Adrenal gland (tissue), 12 donors: Measurements from ENCODE around the gene BCAS4. TPM values are rescaled to one million over a fixed set of nuclear protein-coding genes. Genes with fewer than 3 reads are reported as not detected.
"Not testable (repeated sequence)": the region's sequence is repeated elsewhere in the genome, so short reads cannot be mapped to it uniquely, and the experiment has no call there.

ENCODE experiments used
- DNase-seq, 7 donors: peaks; one replicate each; pipeline ENCODE4 v3.0.0-alpha.2; 2019 to 2020
- H3K27ac ChIP-seq, 5 donors: fragments of 200-600 bp; sonication (generic) in 4 of 5; 1 replicate in 3 of 5; 2 replicates in 2 of 5; pipeline versions ENCODE4 v1.5.1 to v1.8.0; 2016 to 2020; ENCODE audit warnings: mild to moderate bottlenecking in 1 of 5
- H3K27me3 ChIP-seq: fragments of 200-600 bp; 2 replicates; pipeline ENCODE4 v1.8.0; 2021
- H3K36me3 ChIP-seq, 2 donors: fragments of 200-600 bp; replicated peaks in 1 of 2; 1 replicate in 1 of 2; 2 replicates in 1 of 2; pipeline versions ENCODE4 v1.5.1 to v1.8.0; 2018 to 2022
- H3K4me1 ChIP-seq, 2 donors: fragments of 200-600 bp; replicated peaks in 1 of 2; 1 replicate in 1 of 2; 2 replicates in 1 of 2; pipeline versions ENCODE4 v1.5.1 to v1.8.0; 2018 to 2021
- H3K4me3 ChIP-seq, 4 donors: fragments of 200-600 bp; sonication (generic) in 3 of 4; one replicate each; pipeline ENCODE4 v1.5.1; 2016 to 2018
- H3K9me3 ChIP-seq, 3 donors: fragments of 200-600 bp; sonication (generic) in 1 of 3; replicated peaks in 1 of 3; 1 replicate in 2 of 3; 2 replicates in 1 of 3; pipeline versions ENCODE4 v1.5.1 to v1.8.0; 2016 to 2021
- CTCF ChIP-seq, 6 experiments: fragments of 450-650 bp in 4 of 6; fragments of 200-600 bp in 2 of 6; sonication (generic) in 1 of 6; IDR thresholded peaks; 1 replicate in 5 of 6; 2 replicates in 1 of 6; pipeline versions ENCODE4 v1.5.1 to v1.8.0; 2016 to 2021; ENCODE audit warnings: antibody characterized with exemption in 6 of 6, mild to moderate bottlenecking in 2 of 6, moderate library complexity in 1 of 6
- POLR2A ChIP-seq, 2 donors: fragments of 450-650 bp; IDR thresholded peaks; one replicate each; pipeline ENCODE4 v1.6.1; 2017; ENCODE audit warnings: antibody characterized with exemption in 2 of 2, mild to moderate bottlenecking in 2 of 2, moderate library complexity in 1 of 2
- WGBS, 4 donors: extraction: QIAGEN DNeasy Blood & Tissue Kit in 2 of 4; methylation state at CpG; one replicate each; pipeline versions ENCODE4 v1.1.5 to v1.1.7; 2013 to 2017; 5-methylcytosine and 5-hydroxymethylcytosine counted together
- intact Hi-C, 2 donors: fragments of 100-400 bp; cut with DNase I; formaldehyde crosslinking; loops; one replicate each; pipeline versions ENCODE4 v1.14.1 to v1.15.0; 2022 to 2023
- polyA plus RNA-seq, 3 donors: library from polyadenylated mRNA; stranded (reverse); fragments of 200-250 nt in 2 of 3; fragments of 350-450 nt in 1 of 3; fragmentation: Illumina TruSeq in 1 of 3; extraction: RNeasy Lipid Tissue Mini Kit (QIAGEN cat#74804) in 1 of 3; gene quantifications; one replicate each; pipeline ENCODE4 v1.2.3, GENCODE V29; 2013 to 2014
- total RNA-seq, 9 donors: library from RNA; depleted of rRNA in 4 of 9; stranded (reverse); fragments of >200 nt in 4 of 9; fragments of 120-200 nt in 1 of 9; fragmentation: NEBNext Ultra II Directional in 1 of 9; extraction: Animal tissue kit (Norgen Biotek cat#: 25700) in 1 of 9; gene quantifications; one replicate each; pipeline versions ENCODE4 v1.1.0 to v1.2.4, GENCODE V29; 2013 to 2023
- donor health status: healthy with polysubstance abuse.
- donor health status: Bipolar disorder and iron deficiency.
- donor health status: DM: yes; HTN: yes; CAD: no.
- donor health status: DM: no; HTN: no; CAD: no.
- donor health status: DM: no; HTN: no; CAD: no.
- donor health status: DM: yes; HTN: yes; CAD: no.

The BCAS4 gene
- total and polyA plus RNA-seq, 12 donors, result 0.66 to 5.1 (median 1.5) TPM

GRCh38 chr20:50762045-50762422, 32.8 kb upstream of the BCAS4 start:
- no peak for TF ChIP-seq POLR2A (IDR thresholded peaks at IDR 0.05)
- TF ChIP-seq CTCF (IDR thresholded peaks at IDR 0.05), result no peak
- no peaks in the 10 kb centered on the region for H3K9me3 ChIP-seq
- 42 to 52% (median 49%) methylated on average over 6 of the region's 6 CpGs for WGBS, 4 donors
- peak in 6 of 7 donors; percentile 29 to 73 (median 50) for DNase-seq
- H3K27ac ChIP-seq, result peak overlapping the region; percentile 10 to 77 (median 75)
- peaks cover 6 to 9% of the 10 kb centered on the region in 2 donors for H3K4me1 ChIP-seq
- no peaks in the 10 kb centered on the region for H3K27me3 ChIP-seq
- intact Hi-C loops, result no loop called here
- no peaks in the 10 kb centered on the region for H3K36me3 ChIP-seq
- no peak overlapping the region for H3K4me3 ChIP-seq

- H3K27me3 ChIP-seq, result no peaks in the 10 kb centered on the region
- no peak overlapping the region for H3K4me3 ChIP-seq
- intact Hi-C loops, result no loop called here
- H3K27ac ChIP-seq, result peak overlapping the region; percentile 10 to 77 (median 75)
- WGBS, 4 donors, result 31 to 55% (median 42%) methylated on average over 12 of the region's 12 CpGs
- peak; percentile 87 to 96 (median 94) for DNase-seq
- TF ChIP-seq CTCF (IDR thresholded peaks at IDR 0.05) (peak in 2 of 6 experiments; percentile 4 to 25), POLR2A (IDR thresholded peaks at IDR 0.05) (peak in 1 of 2 donors; percentile 50)
- H3K36me3 ChIP-seq, result no peaks in the 10 kb centered on the region
- H3K9me3 ChIP-seq, result no peaks in the 10 kb centered on the region
- H3K4me1 ChIP-seq, result peaks cover 6 to 9% of the 10 kb centered on the region in 2 donors
Observed at GRCh38 chr20:50762435-50763220, 32.2 kb upstream of the BCAS4 start.

GRCh38 chr20:50763550-50764458, 31.1 kb upstream of the BCAS4 start:
- WGBS, 4 donors, result 72 to 81% (median 74%) methylated on average over 20 of the region's 20 CpGs
- peak in 3 of 7 donors; percentile 13 to 45 (median 19) for DNase-seq
- intact Hi-C loops, H3K9me3 ChIP-seq, H3K4me1 ChIP-seq, H3K36me3 ChIP-seq, H3K4me3 ChIP-seq, H3K27me3 ChIP-seq: not testable (repeated sequence)
- peak overlapping the region in 3 of 5 donors; percentile 74 to 77 (median 75) for H3K27ac ChIP-seq

GRCh38 chr20:50765251-50765650, 29.6 kb upstream of the BCAS4 start:
- H3K4me1 ChIP-seq, H3K27ac ChIP-seq, H3K36me3 ChIP-seq, H3K9me3 ChIP-seq, H3K27me3 ChIP-seq, intact Hi-C loops, H3K4me3 ChIP-seq: not testable (repeated sequence)
- DNase-seq, result peak in 1 of 7 donors; percentile 20
- 84 to 88% (median 84%) methylated on average over 10 of the region's 10 CpGs for WGBS, 4 donors

- no peak for DNase-seq
- intact Hi-C loops, result no loop called here
- H3K4me1 ChIP-seq, result peaks cover 6 to 9% of the 10 kb centered on the region in 2 donors
- TF ChIP-seq POLR2A (IDR thresholded peaks at IDR 0.05), result no peak
- TF ChIP-seq CTCF (IDR thresholded peaks at IDR 0.05), result no peak
- 60 to 80% (median 73%) methylated on average over 3 of the region's 3 CpGs for WGBS, 4 donors
- H3K27ac ChIP-seq, result no peak overlapping the region
- no peaks in the 10 kb centered on the region for H3K9me3 ChIP-seq
- H3K27me3 ChIP-seq, result no peaks in the 10 kb centered on the region
- no peak overlapping the region for H3K4me3 ChIP-seq
- no peaks in the 10 kb centered on the region for H3K36me3 ChIP-seq
Observed at GRCh38 chr20:50765674-50766073, 29.2 kb upstream of the BCAS4 start.

- intact Hi-C loops, H3K27me3 ChIP-seq, H3K4me1 ChIP-seq, H3K4me3 ChIP-seq, DNase-seq, H3K27ac ChIP-seq, H3K36me3 ChIP-seq, H3K9me3 ChIP-seq: not testable (repeated sequence)
- WGBS, 4 donors, result 66 to 73% (median 68%) methylated on average over 7 to 9 of the region's 10 CpGs
Observed at GRCh38 chr20:50766955-50767809, 27.7 kb upstream of the BCAS4 start.

- 41 to 71% (median 56%) methylated on average over 4 to 6 of the region's 7 CpGs for WGBS, 4 donors
- H3K36me3 ChIP-seq, H3K4me3 ChIP-seq, H3K27ac ChIP-seq, intact Hi-C loops, H3K4me1 ChIP-seq, H3K27me3 ChIP-seq, H3K9me3 ChIP-seq: not testable (repeated sequence)
- peak in 2 of 7 donors; percentile 20 to 48 for DNase-seq
Observed at GRCh38 chr20:50768991-50769390, 25.9 kb upstream of the BCAS4 start.
